NCI-H748 treated with DMSO at 0.1 percent for 48 hours (cell line): ENCODE data around the gene MRPL11.
A peak's percentile ranks its signal among the peaks of the same experiment; 100 is the strongest.
"Not testable (repeated sequence)": the region's sequence is repeated elsewhere in the genome, so short reads cannot be mapped to it uniquely, and the experiment has no call there.

Experiments
- DNase-seq: peaks from one replicate; lab custom pipeline; 2025; lab: John Stamatoyannopoulos, UW

The MRPL11 gene

GRCh38 chr11:66431287-66431686 lies 7.4 kb downstream of the MRPL11 start:
- not testable (repeated sequence) for DNase-seq

DNA sequence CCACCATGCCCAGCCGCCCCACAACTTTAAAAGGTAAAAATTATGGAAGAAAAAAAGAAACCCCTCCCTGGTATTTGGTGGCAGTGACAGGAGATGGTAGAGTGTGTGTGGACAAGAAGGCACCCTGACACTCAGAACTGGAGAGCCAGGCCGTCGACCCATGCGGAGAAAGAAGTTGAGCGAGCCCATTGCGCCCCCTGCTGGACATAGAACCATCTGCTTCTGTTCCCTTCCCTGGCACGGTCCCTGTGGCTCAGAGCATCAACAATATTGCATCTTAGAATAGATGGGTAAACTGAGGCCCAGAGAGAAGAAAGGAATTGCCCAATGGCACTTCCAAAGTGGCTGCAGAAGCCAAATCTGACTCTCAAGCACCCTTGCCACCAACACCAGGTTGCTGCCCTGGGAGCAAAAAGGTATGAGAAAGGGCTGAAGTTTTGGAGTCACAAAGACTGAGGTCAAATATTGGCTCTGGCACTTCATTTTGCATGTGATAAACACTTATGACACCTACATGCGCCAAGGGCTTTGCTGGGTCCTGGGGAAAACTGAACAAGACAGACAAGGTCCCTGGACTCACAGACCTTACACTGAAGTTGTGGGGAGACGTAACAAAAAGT lies 8.6 kb downstream of the MRPL11 start:
- peak; percentile 54 for DNase-seq

DNA sequence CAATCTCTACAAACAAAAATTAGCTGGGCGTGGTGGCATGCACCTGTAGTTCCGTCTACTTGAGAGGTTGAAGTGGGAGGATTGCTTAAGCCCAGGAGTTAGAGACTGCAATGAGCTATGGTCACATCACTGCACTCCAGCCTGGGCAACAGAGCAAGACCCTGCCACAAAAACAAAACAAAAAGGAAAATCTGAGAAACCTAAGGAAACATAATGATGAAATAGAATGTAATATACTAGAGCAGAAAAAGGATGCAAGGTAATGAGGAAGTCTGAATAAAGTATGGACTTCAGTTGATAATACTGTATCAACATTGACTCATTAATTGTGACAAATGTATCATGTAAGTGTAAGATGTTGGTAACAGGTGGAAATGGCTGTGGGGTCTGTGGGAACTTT lies 9.7 kb downstream of the MRPL11 start:
- DNase-seq = no peak

DNA sequence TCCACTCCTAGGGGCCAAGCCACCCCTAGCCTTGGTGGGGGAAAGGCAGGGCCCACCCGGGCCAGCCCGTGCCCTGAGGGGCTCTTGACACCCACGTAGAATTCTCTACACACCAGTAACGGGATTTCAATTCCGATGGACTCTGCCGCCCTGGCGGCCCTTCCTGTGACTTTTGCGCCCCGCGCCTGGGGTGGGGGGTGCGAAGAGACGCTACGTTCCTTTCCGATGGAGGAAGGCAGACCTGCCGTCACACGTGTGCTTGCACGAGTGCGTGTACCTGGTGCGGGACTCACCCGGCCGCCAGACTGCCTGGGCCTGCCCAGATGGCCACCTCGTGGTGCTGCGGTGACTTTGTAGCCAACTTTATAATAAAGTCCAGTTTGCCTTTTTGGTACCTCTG lies 12.3 kb downstream of the MRPL11 start:
- no peak for DNase-seq

- peak; percentile 52 for DNase-seq
Observed at GRCh38 chr11:66421492-66422205, 17.0 kb downstream of the MRPL11 start.

DNA sequence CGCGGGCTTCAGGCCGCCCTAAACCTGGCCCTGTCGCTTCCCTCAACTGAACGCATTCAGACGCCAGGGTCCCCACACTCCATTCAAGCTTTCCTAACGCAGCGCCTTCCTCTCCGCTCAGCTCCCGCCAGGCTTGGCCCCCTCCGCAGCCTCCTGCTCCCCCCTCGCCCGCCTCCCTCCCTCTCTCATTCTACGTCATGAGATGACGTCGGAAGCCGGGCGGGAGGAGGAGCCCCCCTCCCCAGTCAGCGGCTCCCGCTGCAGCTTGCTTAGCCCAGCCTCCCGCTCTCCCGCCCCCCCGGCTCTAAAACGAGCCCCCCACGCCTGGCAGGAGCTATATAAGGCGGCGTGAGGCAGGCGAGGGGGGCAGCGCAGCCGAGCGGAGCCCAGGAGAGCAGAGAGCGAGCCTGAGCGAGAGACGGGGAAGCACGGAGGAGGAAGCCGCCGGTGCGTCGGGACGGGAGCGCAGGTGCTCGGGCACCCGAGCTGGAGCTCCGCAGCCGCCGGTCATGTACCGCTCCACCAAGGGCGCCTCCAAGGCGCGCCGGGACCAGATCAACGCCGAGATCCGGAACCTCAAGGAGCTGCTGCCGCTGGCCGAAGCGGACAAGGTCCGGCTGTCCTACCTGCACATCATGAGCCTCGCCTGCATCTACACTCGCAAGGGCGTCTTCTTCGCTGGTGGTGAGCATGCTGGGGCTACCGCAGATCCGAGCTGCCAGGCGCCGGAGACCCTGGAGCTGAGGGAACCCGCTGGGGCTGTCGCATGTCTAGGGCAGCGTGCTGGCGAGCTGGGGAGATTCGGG lies 17.8 kb downstream of the MRPL11 start, which contains the start of gene NPAS4:
Gene NPAS4, plus strand, starts transcription at position 365 of the 806 bp plus-strand sequence. Its CDS starts 145 bp downstream, at position 510.
- DNase-seq = peak; percentile 90

DNA sequence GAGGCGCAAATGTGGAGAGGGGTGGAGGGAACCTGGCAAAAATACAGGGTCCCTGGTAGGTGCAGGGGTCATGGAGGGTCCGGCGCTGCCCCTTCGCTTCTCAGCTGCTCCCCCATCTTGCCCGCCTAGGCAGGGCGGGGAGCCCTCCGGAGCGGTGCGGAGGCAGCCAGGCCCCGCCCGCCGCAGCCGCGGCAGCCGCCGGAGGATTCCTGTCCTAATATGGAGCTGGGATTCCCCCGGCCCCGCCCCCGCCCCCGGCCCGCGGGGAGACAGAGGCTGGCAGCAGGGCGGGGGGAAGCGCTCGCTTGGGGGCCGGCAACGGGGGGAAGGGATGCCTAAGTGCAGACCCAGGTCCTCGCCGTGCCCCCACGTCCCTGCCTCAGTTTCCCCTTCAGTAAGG lies 18.8 kb downstream of the MRPL11 start:
- peak; percentile 23 for DNase-seq

- DNase-seq = no peak
Observed at GRCh38 chr11:66418986-66419308, 19.7 kb downstream of the MRPL11 start.

DNA sequence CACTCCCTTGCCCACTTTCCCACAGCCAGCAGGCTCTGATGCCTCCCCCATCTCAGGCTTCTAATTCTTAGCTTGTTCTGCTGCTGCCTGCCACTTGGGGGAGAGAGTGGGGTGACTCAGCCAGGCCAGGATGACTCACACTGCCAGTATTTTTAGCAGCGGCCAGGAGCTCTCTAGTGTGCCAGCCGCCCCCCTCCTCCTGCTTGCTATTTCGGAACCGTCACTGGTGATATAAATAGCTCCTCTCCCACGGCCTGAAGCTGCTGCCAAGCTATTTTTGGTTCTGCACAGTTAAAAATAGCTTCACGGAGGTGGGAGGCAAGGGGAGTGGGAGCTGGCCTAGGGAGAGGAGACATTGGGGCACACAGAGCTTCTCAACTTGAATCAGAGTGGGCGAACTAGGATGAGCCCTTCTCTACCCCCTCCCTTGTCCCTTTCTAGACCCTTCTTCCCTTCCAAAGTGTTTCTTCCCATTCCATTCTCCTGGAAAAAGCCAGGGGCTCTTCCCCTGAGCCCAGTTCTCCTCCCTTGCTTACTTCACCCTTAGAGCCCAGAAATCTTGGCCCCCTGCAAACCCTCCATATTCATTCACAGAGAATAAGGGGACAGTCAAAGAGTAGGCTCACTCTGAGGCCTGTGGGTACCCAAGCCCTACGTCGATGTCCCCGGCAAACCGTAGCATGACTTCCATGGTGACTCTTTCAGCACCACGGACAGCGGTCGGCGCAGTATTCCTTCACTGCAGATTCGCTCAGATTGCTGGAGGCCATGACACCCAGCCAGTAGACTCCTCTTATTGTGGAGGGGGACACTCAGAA lies 20.3 kb downstream of the MRPL11 start:
- peak; percentile 27 for DNase-seq

DNA sequence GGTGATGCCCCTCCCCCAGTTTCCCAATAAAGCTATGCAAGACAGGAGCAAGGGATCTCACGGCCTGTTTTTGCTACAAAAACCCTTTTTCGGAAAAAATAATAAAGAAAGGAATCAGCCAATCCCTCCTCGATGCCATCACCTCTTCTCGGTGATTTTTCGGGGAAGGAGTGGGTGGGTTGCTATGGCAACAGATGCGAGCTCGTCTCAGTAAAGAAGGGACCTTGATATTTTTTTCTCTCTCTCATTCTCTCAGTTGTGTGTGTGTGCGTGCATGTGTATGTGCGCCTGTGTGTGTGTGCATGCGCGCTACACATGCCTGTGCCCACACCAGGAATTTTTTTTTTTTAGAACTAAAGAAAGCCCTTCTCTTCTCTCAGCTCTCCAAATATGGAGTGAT lies 21.6 kb downstream of the MRPL11 start:
- no peak for DNase-seq

GRCh38 chr11:66415423-66415822 lies 23.2 kb downstream of the MRPL11 start:
- DNase-seq = no peak

GRCh38 chr11:66414120-66414934 lies 24.3 kb downstream of the MRPL11 start:
- DNase-seq = no peak

DNA sequence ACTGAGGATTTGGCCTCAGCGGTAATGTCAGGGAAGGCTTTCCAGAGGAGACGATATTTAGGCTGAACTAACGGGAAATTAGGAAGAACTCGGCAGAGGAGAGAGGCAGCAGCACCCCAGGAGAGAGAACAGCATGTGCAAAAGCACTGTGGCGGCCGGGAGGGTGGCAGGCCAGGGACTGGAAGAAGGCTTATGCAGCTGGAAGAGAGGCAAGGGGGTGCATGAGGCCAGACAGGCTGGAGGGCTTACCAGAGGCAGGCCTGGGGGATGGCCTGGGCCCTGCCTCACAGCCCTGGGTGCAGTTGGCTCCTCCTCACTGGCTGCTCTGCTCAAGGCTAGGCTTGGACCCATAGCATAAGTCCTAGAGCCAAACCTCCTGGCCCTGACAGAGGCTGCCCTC lies 25.5 kb downstream of the MRPL11 start:
- DNase-seq = no peak

DNA sequence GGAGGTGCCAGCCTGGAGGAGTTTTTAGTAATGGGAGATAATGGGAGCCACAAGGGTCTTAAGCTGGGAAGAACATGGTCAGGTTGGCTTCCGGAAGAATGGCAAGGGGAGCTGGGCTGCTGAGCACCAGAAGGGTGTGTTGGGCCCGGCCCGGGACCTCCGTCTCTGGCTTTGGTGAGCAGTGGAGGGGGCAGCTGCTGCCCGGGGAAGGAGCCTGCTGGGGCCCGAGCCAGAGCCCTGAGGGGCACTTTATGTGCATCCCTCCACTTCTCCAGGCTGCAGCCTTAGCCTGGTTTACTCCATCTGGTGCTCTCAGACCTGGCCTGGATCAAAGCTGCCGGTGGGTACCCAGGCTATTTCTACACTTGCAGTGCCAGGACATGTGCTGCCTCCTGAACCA lies 26.5 kb downstream of the MRPL11 start:
- no peak for DNase-seq

DNA sequence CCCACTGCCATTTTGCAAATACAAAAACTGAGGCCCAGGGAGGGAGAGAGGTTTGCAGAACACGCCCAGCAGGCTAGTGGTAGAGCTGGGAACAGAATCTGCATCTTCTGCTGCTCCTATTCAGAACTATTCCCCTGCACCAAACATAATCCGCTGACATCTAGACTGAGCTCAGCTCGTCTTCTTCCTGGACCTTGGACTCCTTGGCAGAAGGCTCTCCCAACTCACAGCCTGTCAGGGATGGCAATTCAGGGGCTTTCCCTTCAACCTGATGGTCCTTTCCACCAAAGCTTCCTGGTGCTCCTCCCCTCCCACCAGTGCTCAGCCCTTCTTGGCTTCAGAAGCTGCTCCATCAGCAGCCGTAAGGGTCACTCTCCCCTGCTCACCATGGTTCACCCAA lies 27.3 kb downstream of the MRPL11 start:
- no peak for DNase-seq

- no peak for DNase-seq
Observed at GRCh38 chr11:66410191-66410590, 28.5 kb downstream of the MRPL11 start.

DNA sequence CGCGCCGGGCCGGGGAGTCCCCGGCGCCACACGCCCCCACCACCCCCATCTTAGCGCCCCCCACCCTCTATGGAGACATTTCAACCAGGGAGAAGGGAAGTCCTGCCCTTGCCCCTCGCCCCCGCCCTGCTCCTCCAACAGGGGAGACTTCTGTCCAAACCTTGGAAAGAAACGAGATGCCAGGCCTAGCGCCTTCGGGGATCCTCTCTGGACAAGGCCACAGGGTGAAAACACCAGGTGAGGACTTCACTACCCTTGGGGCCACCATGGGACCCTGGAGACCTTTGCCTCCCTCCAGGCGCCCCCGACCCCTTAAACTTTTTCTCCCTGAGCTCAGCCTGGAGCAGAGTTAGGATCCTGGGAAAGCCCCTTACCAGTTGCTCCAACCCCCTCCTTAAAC lies 29.4 kb downstream of the MRPL11 start:
- no peak for DNase-seq

- peak; percentile 87 for DNase-seq
Observed at GRCh38 chr11:66408488-66409214, 30.0 kb downstream of the MRPL11 start.

DNA sequence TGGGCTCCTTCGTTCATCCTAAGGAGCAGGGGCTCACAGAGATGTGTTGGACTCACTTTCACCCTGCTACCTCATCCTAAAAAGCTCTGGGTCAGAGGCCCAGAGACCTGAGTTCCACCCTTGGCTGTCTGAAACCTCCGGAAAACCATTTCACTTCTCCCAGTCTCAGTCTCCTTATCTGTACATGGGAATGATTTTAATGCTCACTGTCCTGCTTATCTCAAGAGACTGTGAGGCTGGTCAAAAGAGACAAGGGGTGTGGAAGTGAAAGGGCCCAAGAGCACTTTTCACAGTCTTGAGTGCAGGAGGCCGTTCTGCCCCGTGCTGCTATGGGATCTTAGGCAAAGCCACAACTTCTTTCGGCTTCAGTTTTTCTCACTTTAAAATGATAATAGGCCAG lies 31.0 kb downstream of the MRPL11 start:
- DNase-seq = no peak

DNA sequence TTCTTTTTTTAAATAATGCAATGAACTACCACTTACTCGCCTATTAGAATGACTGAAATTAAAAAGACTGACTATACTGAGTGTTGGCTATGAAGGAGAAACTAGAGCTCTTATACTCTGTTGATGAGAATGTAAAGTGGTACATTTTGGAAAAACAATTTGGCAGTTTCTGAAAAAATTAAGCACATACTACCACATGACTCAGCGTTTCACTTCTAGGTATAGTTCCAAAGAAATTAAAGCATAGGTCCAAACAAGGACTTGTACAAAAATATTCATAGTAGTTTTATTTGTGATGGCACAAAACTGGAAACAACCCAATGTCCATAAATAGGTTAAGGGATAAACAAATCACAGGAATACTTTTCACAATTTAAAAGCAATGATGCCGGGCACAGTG lies 44.7 kb downstream of the MRPL11 start:
- no peak for DNase-seq

- DNase-seq = no peak
Observed at GRCh38 chr11:66391322-66391721, 47.3 kb downstream of the MRPL11 start.
